ENCODE data around the gene CD74. TPM values are rescaled to one million over a fixed set of nuclear protein-coding genes. Genes with fewer than 3 reads are reported as not detected.

Gene CD74
- total and polyA plus RNA-seq, 2 of the 13 experiments (the other 11 are each of a cell fraction or from before 2014, with no cell fraction given) = 34.1 to 84.4 TPM

DNA sequence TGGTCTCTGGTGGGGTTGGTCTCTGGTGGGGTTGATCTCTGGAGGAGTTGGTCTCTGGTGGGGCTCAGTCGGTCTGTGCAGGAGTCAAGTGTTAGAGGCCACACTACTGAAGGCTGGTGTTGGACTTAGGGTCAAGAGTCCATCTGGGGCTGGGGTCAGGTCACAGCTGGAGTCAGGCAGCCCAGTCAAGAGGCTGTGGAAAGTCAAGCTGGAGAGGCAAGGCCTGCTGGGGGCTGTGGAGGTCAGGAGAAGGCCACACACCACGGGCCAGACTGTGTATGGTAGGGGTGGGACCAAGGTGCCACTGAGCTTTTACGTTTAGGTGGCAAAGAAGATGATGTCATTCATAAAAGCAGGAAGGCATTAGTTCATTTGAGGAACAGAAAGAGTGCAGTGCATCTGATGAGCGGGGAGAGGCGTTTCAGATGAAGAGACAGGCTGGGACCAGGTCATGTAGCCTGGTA is 16.7 kb upstream of the CD74 start (continued):
- TF ChIP-seq ZNF296 (CRISPR knock-in tag; conservative IDR thresholded peaks at IDR 0.05) (no peak), ZNF263 (CRISPR knock-in tag; IDR thresholded peaks at IDR 0.05) (peak; percentile 51; the same call in 1 of the 2 replicates), HMG20A (CRISPR knock-in tag; IDR thresholded peaks at IDR 0.05; ENCODE audit: borderline replicate concordance) (no peak), MED8 (CRISPR knock-in tag; IDR thresholded peaks at IDR 0.05; ENCODE audit: insufficient replicate concordance) (no peak), ZNF615 (CRISPR knock-in tag; IDR thresholded peaks at IDR 0.05; ENCODE audit: borderline replicate concordance) (no peak), ZFP41 (CRISPR knock-in tag; IDR thresholded peaks at IDR 0.05; ENCODE audit: borderline replicate concordance) (no peak), HNF4G (IDR thresholded peaks at IDR 0.05; ENCODE audit: borderline replicate concordance, low read depth, low read length) (peak; percentile 67), HNF4G (CRISPR knock-in tag; IDR thresholded peaks at IDR 0.05; ENCODE audit: borderline replicate concordance, low read depth) (peak; percentile 46; the same call in 1 of the 2 replicates), NFE2L1 (CRISPR knock-in tag; IDR thresholded peaks at IDR 0.05; ENCODE audit: borderline replicate concordance) (no peak), JUNB (CRISPR knock-in tag; IDR thresholded peaks at IDR 0.05; ENCODE audit: borderline replicate concordance) (no peak), HNF4A (CRISPR knock-in tag; IDR thresholded peaks at IDR 0.05) (peak; percentile 87), ZNF180 (CRISPR knock-in tag; IDR thresholded peaks at IDR 0.05; ENCODE audit: borderline replicate concordance, low read depth) (no peak), ZBTB38 (CRISPR knock-in tag; IDR thresholded peaks at IDR 0.05) (0 out of 2 replicates have a peak, but pooled peaks have one; percentile 17), ZNF10 (CRISPR knock-in tag; IDR thresholded peaks at IDR 0.05; ENCODE audit: borderline replicate concordance, low read depth) (no peak)
- TF ChIP-seq, protein P1, sequence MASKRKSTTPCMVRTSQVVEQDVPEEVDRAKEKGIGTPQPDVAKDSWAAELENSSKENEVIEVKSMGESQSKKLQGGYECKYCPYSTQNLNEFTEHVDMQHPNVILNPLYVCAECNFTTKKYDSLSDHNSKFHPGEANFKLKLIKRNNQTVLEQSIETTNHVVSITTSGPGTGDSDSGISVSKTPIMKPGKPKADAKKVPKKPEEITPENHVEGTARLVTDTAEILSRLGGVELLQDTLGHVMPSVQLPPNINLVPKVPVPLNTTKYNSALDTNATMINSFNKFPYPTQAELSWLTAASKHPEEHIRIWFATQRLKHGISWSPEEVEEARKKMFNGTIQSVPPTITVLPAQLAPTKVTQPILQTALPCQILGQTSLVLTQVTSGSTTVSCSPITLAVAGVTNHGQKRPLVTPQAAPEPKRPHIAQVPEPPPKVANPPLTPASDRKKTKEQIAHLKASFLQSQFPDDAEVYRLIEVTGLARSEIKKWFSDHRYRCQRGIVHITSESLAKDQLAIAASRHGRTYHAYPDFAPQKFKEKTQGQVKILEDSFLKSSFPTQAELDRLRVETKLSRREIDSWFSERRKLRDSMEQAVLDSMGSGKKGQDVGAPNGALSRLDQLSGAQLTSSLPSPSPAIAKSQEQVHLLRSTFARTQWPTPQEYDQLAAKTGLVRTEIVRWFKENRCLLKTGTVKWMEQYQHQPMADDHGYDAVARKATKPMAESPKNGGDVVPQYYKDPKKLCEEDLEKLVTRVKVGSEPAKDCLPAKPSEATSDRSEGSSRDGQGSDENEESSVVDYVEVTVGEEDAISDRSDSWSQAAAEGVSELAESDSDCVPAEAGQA (IDR thresholded peaks at IDR 0.05; ENCODE audit: low read depth) = no peak
- TF ChIP-seq, protein P1 (CRISPR knock-in tag; IDR thresholded peaks at IDR 0.05; ENCODE audit: borderline replicate concordance) = no peak
- TF ChIP-seq, protein P2, sequence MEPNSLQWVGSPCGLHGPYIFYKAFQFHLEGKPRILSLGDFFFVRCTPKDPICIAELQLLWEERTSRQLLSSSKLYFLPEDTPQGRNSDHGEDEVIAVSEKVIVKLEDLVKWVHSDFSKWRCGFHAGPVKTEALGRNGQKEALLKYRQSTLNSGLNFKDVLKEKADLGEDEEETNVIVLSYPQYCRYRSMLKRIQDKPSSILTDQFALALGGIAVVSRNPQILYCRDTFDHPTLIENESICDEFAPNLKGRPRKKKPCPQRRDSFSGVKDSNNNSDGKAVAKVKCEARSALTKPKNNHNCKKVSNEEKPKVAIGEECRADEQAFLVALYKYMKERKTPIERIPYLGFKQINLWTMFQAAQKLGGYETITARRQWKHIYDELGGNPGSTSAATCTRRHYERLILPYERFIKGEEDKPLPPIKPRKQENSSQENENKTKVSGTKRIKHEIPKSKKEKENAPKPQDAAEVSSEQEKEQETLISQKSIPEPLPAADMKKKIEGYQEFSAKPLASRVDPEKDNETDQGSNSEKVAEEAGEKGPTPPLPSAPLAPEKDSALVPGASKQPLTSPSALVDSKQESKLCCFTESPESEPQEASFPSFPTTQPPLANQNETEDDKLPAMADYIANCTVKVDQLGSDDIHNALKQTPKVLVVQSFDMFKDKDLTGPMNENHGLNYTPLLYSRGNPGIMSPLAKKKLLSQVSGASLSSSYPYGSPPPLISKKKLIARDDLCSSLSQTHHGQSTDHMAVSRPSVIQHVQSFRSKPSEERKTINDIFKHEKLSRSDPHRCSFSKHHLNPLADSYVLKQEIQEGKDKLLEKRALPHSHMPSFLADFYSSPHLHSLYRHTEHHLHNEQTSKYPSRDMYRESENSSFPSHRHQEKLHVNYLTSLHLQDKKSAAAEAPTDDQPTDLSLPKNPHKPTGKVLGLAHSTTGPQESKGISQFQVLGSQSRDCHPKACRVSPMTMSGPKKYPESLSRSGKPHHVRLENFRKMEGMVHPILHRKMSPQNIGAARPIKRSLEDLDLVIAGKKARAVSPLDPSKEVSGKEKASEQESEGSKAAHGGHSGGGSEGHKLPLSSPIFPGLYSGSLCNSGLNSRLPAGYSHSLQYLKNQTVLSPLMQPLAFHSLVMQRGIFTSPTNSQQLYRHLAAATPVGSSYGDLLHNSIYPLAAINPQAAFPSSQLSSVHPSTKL (CRISPR knock-in tag; IDR thresholded peaks at IDR 0.05) = no peak
- TF ChIP-seq, protein P3, sequence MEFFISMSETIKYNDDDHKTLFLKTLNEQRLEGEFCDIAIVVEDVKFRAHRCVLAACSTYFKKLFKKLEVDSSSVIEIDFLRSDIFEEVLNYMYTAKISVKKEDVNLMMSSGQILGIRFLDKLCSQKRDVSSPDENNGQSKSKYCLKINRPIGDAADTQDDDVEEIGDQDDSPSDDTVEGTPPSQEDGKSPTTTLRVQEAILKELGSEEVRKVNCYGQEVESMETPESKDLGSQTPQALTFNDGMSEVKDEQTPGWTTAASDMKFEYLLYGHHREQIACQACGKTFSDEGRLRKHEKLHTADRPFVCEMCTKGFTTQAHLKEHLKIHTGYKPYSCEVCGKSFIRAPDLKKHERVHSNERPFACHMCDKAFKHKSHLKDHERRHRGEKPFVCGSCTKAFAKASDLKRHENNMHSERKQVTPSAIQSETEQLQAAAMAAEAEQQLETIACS (CRISPR knock-in tag; IDR thresholded peaks at IDR 0.05) = no peak

Measured in HepG2 (cell line).